Thoracic aorta (tissue), 2 donors: ENCODE measurements around the gene BTBD3. TPM values are rescaled to one million over a fixed set of nuclear protein-coding genes. Genes with fewer than 3 reads are reported as not detected.

ENCODE experiments used
- ATAC-seq: fragments of 150-250 bp; one replicate; pipeline ENCODE4 v1.8.0; 2017; ENCODE audit warnings: low read depth; ENCODE audit not compliant: insufficient number of reproducible peaks, low FRiP score
- DNase-seq: peaks from one replicate; pipeline ENCODE4 v3.0.0-alpha.2; 2020; ENCODE audit warnings: low spot score
- H3K27ac ChIP-seq, 2 donors: fragments of 200-600 bp; sonication (generic); 1 replicate in 1 of 2; 2 replicates in 1 of 2; pipeline ENCODE4 v1.5.1; 2016; ENCODE audit warnings: mild to moderate bottlenecking in 2 of 2, moderate library complexity in 2 of 2
- H3K27me3 ChIP-seq: fragments of 200-600 bp; sonication (generic); replicated peaks from 2 replicates; pipeline ENCODE4 v1.6.0; 2016; ENCODE audit warnings: mild to moderate bottlenecking; ENCODE audit not compliant: insufficient read depth
- H3K36me3 ChIP-seq: fragments of 200-600 bp; sonication (generic); one replicate; pipeline ENCODE4 v1.5.1; 2016
- H3K4me1 ChIP-seq, 2 donors: fragments of 200-600 bp; sonication (generic); 1 replicate in 1 of 2; 2 replicates in 1 of 2; pipeline versions ENCODE4 v1.5.1 to v1.6.0; 2016; ENCODE audit warnings: low read depth in 2 of 2, mild to moderate bottlenecking in 1 of 2; ENCODE audit not compliant: control insufficient read depth in 1 of 2
- H3K4me3 ChIP-seq: fragments of 200-600 bp; sonication (generic); 2 replicates; pipeline ENCODE4 v1.5.1; 2016; ENCODE audit warnings: mild to moderate bottlenecking
- H3K9me3 ChIP-seq: fragments of 200-600 bp; sonication (generic); 2 replicates; pipeline ENCODE4 v1.5.1; 2016
- total RNA-seq, 2 donors: library from RNA; depleted of rRNA; stranded (reverse); fragments of >200 nt; gene quantifications; one replicate each; pipeline versions ENCODE4 v1.1.0 to v1.2.3, GENCODE V29; 2016
- TF ChIP-seq, protein P1 (sequence below): fragments of 200-600 bp; sonication (generic); IDR thresholded peaks from one replicate; pipeline ENCODE4 v1.5.1; 2019; ENCODE audit warnings: antibody characterized with exemption

The BTBD3 gene
- total RNA-seq, 2 donors from 2014 or later = 12.3 to 43.8 TPM

DNA sequence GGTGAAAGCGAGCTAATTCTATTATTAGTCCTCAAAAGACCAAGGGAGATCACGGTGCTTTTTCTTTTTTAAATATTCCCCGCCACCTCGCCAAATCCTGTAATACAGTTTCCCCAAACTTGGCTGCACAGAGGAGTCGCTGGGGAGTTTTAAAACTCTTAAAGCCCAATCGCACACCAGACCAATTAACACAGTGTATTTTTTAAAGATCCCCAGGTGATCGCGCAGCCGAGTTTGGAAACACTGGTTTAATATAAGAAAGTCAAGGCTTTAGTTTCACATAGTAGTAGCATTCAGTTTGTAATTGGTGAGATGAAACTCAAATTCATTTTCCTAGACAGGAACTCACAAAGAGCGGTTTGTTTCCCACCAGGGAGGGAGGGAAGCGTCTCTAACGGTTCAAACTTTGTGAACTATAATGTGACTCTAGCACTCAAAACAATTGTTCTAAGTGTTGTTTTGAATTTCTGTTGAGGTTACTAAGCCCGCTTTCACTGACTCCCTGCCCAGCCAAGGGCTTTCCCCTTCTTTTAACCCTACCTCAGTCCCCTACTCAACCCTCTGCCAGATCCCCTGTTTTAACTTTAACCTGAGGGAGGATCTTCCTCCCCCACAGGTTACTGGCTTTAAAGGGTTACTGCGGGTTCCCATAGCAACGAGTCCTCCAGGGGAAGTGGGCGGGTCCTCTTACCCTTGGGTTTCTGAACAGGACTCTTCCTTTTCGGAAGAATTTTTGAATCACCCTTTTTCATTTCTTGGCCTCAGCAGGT, 25.7 kb upstream of the BTBD3 start:
- DNase-seq (peak; percentile 30), ATAC-seq (no peak)
- no peaks in the 10 kb centered on the region for H3K27me3 ChIP-seq
- TF ChIP-seq, protein P1, sequence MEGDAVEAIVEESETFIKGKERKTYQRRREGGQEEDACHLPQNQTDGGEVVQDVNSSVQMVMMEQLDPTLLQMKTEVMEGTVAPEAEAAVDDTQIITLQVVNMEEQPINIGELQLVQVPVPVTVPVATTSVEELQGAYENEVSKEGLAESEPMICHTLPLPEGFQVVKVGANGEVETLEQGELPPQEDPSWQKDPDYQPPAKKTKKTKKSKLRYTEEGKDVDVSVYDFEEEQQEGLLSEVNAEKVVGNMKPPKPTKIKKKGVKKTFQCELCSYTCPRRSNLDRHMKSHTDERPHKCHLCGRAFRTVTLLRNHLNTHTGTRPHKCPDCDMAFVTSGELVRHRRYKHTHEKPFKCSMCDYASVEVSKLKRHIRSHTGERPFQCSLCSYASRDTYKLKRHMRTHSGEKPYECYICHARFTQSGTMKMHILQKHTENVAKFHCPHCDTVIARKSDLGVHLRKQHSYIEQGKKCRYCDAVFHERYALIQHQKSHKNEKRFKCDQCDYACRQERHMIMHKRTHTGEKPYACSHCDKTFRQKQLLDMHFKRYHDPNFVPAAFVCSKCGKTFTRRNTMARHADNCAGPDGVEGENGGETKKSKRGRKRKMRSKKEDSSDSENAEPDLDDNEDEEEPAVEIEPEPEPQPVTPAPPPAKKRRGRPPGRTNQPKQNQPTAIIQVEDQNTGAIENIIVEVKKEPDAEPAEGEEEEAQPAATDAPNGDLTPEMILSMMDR = no peak
- peak overlapping the region; percentile 91 for H3K4me3 ChIP-seq
- H3K9me3 ChIP-seq = no peaks in the 10 kb centered on the region
- no peaks in the 10 kb centered on the region for H3K36me3 ChIP-seq
- peaks cover 5 to 24% of the 10 kb centered on the region in 2 donors for H3K4me1 ChIP-seq
- H3K27ac ChIP-seq = peak overlapping the region; percentile 73 to 86

DNA sequence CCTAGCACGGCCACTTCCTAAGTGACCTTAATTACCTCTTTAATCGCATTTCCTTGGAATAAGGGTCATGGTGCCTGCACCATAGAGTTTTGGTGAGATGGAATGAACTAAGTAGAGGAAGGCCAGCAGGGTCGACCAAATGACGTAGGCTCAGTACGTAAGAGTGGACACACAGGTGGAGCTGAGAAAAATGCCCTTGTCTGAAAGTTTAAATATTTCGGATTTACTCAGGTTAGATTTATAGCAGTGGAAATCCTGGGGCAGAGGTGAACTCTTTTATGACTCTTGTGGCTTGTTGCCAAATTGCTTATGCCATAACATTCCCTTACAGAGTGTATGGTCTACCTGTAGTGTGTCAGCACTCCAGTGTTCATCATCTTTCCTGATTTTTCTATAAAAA, 23.6 kb upstream of the BTBD3 start:
- H3K27ac ChIP-seq = no peak overlapping the region
- TF ChIP-seq, protein P1 = no peak
- no peak overlapping the region for H3K4me3 ChIP-seq
- DNase-seq (no peak), ATAC-seq (no peak)
- H3K36me3 ChIP-seq = no peaks in the 10 kb centered on the region
- peaks cover 5 to 24% of the 10 kb centered on the region in 2 donors for H3K4me1 ChIP-seq
- H3K9me3 ChIP-seq = no peaks in the 10 kb centered on the region
- no peaks in the 10 kb centered on the region for H3K27me3 ChIP-seq

DNA sequence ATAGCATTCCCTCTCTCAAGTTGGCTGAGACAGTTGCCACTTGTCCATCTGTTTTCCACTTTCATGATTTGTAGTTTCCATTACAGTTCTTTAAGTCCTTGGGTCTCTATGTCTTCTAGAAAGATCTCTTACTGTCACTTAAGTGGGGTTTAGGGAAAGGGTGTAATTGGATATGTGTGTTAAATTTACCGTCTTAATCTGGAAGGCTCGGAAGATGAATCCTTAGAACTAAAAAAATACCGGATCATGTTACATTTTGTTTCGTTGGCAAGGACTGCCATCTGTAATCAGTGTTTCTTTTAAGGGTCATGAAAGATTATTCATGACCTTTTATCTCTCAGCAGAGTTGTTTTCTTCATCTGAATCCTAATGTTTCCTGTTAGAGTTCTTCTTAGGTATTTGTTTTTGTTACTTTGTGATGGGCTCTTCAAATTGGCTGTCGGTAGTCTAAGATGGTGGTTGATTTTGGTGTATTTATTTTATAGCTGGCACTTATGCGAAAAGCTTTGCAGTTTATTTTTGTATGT, 21.8 kb upstream of the BTBD3 start:
- no peaks in the 10 kb centered on the region for H3K9me3 ChIP-seq
- H3K4me3 ChIP-seq = peak overlapping the region; percentile 24
- TF ChIP-seq, protein P1 = no peak
- DNase-seq (no peak), ATAC-seq (no peak)
- no peaks in the 10 kb centered on the region for H3K36me3 ChIP-seq
- H3K27me3 ChIP-seq = no peaks in the 10 kb centered on the region
- H3K27ac ChIP-seq = no peak overlapping the region
- peaks cover 5 to 24% of the 10 kb centered on the region in 2 donors for H3K4me1 ChIP-seq

DNA sequence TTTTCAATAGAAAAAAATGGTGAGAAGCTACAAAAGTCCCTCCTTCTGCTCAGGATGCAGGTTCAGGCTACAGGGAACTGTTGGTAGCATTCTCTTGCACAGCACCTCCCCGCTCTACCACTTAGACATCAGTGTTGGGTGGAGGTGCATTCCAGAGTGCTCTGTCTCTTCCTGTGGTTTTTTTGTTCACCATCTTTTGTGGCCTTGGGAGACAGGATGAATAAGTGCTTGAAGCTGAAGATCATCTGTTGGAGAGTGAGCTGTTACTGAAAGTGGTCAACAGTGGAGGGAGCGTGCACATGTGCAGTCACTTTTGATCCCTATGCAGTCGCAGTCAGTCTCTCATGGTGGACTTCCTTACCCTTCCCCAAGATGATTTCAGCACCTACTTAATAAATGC, 16.6 kb upstream of the BTBD3 start:
- Histone ChIP-seq H3K4me3 (no peak overlapping the region), H3K9me3 (no peaks in the 10 kb centered on the region), H3K4me1 (peaks cover 2 to 11% of the 10 kb centered on the region in 2 donors), H3K27me3 (no peaks in the 10 kb centered on the region), H3K36me3 (no peaks in the 10 kb centered on the region), H3K27ac (no peak overlapping the region)
- TF ChIP-seq, protein P1 = no peak
- no peak for DNase-seq
- no peak for ATAC-seq

DNA sequence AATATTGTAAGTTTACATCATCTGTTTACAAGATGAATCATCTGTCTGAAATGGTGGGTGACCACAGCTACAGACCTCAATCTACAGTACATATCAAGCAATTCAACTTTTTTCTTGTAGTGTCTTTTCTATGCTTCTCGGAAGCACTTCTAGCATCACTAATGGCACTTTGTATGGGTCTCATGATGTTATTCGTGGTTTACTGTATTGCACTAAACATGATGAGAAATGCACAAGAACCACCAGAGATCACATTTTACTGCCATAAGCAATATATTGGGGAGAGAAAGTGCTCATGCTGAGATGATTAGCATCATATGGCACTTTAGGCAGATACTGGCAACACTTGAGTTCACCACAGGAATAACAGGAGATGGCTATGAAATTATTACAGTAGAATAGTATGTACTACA, 15.4 kb upstream of the BTBD3 start:
- no peak for ATAC-seq
- Histone ChIP-seq H3K36me3 (no peaks in the 10 kb centered on the region), H3K4me3 (no peak overlapping the region), H3K27ac (no peak overlapping the region), H3K9me3 (no peaks in the 10 kb centered on the region), H3K4me1 (peaks cover 2 to 12% of the 10 kb centered on the region in 2 donors), H3K27me3 (no peaks in the 10 kb centered on the region)
- no peak for DNase-seq
- TF ChIP-seq, protein P1 = no peak
